GM19324 (cell line): ENCODE measurements around the gene ZBTB7A.
"Not testable (repeated sequence)": the region's sequence is repeated elsewhere in the genome, so short reads cannot be mapped to it uniquely, and the experiment has no call there.

Experiments
- ATAC-seq: cut with Tn5 transposase; IDR thresholded peaks from one replicate; pipeline ENCODE4 v1.9.1; 2021; ENCODE audit warnings: mild to moderate bottlenecking, moderate library complexity; ENCODE audit not compliant: unreplicated experiment, low FRiP score

Gene ZBTB7A

DNA sequence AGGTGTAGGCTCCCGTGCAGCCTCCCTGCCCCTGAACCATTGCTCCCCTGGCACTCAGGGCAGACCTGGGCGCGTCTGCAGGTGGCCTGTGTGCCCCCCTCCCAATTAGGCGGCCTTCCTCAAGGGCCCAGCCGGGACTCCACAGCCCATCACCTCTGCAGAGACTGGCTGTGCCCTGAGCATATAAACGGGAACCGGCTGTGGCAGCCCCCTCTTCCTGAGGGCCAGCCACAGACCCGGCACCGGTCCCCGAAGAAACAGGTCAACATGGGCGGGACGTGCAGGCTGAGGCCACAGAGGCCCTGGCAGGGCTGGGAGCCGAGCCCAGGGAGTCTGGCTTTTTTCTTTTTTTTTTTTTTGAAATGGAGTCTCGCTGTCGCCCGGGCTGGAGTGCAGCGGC, 47.1 kb downstream of the ZBTB7A start:
- no peak for ATAC-seq

DNA sequence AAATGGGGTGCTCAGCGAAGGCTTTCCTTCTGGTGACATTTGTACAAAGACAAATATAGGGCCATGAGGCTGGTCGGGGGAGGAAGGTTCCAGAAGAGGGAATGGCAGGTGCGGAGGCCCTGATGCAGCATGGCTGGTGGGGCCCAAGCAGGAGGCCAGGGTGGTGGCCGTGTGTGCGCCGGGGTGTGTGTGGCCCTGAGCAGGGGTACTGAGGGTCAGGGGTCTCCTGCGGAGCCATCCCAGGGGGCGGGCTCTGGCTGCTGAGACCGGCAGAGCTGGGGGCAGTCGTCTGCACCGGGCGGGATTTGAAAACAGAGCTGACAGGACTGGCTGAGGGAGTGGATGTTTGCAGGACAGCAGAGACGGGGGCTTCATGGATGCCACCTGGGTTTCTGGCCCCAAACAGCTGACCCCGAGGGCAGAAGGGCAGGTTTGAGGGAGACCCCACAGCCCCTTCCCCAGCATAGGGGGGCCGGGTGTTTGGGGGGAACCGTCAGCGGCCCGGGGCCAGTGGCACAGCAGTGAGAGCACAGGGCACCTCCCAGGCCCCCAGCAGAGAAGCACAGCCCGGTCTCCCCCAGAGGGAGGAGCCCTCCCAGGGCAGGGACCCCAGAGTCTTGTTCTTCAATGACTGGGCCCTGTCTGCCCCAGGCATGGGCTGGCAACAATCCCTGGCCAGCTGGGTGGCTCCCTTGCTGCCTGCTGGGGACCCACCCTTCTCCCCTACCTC, 47.8 kb downstream of the ZBTB7A start:
- no peak for ATAC-seq

DNA sequence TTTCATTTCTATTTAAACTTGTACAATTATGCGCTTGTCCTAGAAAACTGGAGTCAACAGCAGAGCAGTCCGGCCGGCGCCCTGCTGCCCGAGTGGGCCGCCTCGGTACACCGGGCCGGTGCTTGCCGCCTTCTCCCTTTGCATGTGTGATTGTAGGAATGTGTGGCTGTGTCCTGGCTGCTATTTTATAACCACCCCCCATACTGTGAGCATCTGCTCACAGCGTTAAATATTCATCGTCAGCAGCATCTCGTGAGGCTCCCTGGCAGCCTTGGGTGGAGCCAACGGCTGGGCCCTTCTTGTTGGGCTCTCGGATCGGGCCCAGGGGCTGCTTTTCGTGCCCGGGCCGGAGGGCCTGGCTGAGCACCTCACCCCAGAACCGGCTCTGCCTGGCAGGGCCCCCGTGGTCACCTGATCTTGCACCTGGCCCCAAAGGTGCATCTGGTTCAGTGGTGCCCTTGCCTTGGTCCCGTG, 48.5 kb downstream of the ZBTB7A start:
- ATAC-seq, result no peak

DNA sequence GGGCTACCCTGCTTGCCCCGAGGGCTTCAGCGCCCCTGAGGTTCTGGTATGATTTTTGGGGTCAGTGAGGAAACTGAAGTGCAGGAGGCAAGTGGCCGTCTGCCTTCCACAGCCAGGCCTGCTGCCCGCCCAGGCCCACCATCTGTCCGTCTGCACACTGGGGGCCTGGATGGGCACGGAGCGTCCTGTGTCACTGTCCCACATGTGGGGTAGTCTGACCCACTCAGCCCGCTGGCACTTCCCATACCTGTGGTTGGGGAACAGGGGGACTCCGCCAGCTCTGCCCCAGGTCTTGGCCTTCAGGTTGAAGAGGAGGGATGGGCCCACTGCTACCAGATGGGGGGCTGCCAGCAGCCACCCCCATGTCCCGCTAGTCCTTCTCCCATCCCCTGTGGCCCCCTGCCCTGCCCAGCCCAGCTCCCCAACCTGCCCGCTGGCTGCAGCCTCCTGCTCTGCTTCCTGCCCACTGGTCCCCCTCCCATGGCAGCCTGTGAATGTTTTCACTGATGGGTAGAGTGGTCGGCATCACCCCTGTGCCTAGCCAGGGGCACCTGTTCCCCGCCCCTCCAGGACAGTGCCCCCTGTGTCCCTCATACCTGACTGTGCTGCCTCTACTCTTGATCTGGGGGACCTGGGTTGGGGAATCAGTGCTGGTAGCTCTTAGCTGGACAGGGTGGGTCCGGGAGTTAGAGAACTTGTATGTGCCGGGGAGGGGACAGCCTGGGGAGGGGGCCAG, 49.6 kb downstream of the ZBTB7A start:
- no peak for ATAC-seq

DNA sequence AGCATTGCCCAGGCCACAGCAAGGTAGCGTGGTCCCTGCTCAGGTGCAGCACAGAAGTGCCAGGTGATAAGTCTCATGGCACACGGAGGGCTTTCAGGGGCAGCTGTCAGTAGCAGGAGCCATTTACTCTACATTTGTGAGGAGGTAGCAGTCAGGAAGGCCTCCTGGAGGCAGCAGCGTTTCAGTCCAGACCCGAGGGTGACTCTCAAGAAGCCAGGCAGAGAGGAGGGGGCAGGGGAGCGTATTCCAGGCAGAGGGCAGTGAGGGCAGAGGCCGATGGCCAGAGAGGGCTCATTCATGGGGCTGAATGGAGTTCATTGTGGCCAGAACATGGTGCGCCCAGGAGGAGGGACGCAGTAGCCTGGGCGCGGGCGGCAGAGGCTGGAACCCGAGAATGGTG, 50.2 kb downstream of the ZBTB7A start:
- no peak for ATAC-seq

DNA sequence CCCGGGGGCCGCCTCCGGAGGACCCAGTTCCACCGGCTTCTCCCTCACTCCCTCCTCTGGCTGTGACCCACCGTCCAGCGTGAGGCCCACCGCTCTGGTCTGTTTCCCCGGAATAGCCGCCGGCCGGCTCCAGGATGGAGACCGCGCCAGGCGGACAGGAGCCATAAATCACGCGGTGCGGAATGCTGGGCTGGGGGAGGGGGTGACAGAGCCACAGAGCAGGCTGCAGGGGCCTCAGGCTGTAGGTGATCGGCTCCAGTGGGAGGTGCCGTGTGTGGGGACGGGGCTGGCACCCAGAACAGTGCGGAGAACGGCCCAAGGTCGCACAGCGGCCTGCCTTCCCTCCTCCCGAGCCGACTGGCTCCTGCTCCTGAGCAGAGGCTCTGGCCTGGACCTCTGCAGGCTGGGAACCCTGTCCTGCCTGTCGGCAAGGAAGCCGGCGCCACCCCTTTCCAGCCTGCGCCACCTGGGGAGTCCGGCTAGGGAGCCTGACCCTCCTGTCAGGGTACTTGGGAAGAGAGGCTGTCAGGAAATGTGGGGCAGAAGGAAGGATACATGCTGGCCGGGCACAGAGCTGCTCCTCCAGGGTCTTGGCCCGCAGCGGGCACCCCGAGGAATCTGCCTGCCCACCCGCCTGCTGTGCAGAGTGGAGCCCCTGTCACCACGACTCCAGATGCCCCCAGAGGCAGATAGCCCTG, 50.8 kb downstream of the ZBTB7A start:
- no peak for ATAC-seq

DNA sequence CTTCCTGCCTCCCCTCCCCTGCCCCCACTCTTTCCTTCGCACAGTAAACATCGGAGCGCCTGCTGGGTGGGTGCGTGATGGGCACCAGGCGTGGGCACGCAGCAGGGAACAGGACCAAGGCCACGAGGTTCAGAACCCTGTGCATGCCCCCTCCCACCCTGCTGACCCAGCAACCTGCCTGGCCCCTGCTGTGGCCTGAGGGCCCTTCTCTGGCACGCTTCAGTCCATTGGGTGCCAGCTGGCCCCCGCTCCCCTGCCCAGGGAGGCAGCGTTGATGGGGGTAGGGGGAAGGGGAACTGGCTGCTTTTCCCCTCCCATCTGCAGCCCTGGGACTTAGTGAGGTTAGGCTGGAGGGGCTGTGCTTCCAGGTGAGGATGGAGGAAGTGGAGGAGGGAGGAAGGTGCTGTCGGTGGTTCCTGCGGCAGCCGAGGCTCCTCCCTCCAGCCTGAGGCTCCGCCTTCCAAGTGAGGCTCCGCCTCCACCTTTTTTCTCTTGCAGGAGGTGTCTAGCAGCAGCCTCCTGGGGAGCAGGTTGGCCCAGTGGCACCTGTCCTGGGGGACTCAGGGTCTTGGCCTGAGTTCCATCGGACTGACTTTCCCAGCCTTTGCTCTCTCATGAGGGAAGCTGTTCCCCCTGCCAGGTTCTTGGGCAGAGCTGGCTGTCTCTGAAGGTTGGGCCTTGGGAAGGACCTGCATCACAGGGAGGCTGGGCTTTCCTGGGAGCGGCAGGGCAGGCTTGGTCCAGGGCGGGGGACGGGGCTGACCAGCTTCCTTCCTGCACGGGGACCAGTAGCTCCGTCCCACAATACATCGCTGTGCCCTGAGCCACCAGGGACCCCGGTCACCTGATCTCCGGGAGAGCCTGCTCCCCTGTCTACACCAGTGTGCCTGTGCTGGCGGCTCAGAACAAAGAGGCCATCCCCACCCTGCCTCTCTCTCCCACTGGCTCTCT, 51.9 kb downstream of the ZBTB7A start:
- ATAC-seq, result no peak

DNA sequence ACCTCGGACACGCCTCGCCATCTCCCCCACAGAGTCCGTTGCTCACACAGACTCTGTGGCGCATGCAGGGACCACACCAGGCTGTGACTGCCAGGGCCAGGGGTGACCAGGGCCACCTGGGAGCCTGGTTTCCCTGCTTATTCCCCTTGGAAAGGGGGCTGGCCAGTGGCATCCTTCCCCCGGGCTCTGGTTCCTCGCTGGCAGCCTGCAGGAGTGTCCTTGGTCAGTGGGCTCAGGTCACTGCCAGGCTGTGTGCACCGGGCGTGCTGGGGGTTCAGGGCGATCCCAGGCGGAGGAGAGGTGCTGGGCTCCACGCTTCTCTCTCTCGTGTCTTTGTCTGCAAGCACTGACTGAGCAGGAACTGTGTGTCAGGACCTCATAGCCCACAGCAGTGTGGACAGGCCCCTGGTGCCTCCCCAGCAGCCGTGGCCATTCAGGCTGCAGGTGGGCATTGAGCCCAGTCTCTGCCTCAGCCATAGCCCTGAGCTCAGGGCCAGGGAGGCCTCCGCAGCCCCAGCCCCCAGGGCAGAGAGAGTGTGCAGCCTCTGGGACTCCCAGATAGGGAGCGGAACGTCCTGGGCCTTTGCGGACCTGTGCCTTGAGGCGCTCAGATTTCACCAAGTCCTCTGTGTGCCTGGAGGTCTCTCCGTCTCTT, 52.7 kb downstream of the ZBTB7A start:
- no peak for ATAC-seq

DNA sequence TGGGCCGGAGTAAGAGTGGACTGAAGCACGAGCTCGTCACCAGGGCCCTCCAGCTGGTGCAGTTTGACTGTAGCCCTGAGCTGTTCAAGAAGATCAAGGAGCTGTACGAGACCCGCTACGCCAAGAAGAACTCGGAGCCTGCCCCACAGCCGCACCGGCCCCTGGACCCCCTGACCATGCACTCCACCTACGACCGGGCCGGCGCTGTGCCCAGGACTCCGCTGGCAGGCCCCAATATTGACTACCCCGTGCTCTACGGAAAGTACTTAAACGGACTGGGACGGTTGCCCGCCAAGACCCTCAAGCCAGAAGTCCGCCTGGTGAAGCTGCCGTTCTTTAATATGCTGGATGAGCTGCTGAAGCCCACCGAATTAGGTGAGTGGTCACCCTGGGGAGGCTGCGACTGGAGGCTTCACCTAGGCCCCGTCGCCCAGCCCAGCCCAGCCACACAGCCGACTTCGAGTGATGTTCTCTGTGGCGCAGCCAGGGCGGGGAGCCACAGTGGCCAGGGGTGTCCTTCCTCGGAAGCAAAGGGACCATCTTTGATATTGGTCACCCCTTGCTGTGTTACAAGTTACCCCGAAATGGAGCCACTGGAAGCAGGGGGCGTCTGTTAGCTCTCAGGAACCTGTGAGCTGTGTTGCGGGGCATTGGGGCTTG, 53.6 kb downstream of the ZBTB7A start:
- no peak for ATAC-seq

DNA sequence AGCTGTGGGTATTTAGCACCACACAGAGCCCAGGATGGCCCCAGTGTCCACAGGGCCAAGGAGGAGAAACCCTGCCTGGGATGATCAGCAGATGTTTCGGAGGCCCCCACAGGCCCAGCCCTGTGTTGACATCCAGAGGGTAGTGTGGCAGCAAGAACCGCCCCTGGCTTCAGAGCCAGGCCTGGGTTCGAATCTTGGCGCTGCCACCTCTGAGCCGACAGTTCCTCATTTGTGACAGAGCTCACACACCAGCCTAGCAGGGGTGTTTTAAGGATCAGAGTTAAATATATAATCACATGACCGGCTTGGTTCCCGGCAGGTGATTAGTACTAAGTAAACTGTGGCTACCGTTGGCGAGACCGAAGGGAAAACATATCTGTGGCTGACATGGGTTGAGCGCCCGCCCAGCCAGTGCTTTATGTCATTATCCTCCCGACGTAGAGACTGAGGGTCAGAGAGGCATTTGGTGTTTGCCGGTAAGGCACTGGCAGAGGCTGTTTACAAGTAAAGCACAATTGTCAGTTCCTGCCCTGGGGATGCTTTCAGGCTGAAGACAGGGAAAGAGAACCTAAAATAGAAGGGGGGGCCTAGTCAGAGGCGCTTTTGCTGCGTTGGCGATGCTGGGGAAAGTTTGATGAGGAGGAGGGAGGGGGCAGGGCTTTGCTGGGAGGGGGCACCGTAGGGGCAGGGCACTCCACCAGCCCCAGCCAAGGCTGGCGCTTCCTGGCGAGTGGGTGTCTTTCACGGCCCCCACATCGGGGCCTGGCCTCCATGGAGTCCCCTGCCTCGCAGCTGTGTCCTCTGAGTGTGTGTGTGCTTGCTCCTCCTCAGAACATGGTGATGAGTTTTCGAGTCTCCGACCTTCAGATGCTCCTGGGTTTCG, 54.4 kb downstream of the ZBTB7A start:
- no peak for ATAC-seq

DNA sequence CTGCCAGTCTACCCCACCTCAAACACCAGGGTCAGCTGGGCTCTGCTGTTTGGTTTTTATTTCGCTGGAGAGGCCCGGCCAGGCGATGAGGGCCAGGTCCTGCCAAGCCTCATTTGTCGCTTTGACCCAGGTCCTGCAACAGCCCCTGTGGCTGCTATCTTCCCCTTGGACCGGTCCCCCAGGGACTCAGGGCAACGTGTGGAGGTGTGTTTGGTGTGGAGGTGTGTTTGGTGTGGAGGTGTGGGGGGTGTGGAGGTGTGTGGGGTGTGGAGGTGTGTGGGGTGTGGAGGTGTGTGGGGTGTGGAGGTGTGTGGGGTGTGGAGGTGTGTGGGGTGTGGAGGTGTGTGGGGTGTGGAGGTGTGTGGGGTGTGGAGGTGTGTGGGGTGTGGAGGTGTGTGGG, 55.3 kb downstream of the ZBTB7A start:
- ATAC-seq, result not testable (repeated sequence)

DNA sequence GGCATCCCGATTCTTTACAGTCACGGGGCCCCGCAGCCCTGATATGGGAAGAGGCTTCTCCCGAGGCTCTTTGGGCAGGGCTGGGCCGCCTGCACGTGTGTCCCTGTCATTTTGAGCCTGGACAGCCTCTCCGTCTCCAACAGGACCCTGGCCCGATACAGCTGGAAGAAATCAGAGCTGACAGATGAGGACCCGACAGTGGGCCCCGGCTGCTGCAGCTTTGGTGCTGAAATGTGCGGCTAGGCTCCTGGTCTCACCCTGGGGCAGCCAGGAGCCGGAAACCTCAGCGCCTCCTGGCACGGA, 55.9 kb downstream of the ZBTB7A start:
- ATAC-seq, result no peak

DNA sequence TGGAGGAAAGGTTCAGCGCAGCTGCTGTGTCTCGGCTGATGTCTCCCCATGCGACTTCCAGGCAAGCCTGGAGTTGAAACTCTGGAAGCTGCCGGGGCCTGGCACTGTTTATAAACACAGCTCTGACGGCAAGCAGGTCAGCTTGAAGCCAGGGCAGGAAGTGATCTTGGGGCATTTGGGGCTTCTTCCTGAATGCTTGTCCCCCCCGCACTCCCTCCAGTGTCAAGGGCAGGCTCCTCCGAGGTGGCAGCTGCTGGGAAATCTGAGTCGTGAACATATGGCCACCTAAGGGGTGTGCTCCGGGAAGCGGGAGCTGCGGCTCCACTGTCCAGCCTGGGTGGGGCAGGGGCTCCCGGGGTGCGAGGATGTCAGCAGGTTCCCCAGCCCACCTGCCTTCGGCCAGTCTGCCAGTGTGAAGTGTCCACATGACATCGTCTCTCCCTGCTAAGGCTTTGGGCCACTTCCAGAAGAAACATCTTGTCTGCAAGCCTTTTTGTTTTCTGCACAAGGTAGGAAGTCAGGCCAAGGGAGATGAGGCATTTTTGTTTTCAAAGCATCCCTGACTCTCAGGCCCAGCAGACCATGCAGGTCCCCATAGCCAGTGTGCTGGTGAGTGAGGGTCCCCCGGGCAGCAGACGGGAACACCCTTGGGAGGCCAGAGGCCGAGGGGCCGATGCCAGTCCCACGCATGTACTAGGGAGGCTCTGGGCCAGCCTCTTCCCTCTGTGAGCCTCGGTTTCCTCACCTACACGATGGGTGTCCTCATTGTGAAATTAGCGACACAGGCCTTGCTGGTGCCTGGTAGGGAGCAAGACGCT, 56.5 kb downstream of the ZBTB7A start:
- ATAC-seq, result no peak

DNA sequence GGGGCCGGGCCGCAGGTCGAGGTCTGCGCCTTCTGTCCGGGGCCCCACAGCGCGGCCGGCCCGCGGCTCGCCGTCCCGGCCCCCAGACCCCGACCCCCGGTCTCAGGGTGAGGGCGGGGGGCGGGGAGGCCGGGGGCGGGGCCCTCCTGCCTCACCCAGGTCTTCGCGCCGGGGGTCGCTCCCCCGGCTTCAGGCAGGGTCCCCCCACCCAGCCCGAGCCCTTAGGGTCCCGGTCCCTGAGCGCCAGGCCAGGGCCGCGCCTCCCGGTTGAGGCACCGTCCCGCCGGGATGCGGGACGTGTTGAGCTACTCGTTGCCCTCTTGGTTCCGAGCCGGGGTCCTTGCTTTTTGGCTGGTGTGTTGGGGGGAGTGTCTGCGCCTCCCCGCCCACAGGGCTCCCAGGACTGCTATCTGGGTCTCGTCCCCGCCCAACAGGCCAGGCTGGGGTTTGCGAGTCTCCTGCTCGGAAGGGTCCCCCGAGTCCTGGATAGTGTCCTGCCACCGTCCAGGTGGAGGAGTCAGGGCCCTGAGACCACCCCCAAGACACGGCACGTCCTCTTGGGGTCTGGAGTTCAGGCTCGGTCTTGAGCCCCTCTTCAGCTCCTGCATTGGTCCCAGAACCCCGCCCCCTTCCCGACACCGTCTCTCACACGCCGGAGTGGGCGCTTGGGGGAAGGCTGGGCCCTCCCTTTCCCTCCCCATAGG, 58.7 kb downstream of the ZBTB7A start:
- ATAC-seq, result no peak

DNA sequence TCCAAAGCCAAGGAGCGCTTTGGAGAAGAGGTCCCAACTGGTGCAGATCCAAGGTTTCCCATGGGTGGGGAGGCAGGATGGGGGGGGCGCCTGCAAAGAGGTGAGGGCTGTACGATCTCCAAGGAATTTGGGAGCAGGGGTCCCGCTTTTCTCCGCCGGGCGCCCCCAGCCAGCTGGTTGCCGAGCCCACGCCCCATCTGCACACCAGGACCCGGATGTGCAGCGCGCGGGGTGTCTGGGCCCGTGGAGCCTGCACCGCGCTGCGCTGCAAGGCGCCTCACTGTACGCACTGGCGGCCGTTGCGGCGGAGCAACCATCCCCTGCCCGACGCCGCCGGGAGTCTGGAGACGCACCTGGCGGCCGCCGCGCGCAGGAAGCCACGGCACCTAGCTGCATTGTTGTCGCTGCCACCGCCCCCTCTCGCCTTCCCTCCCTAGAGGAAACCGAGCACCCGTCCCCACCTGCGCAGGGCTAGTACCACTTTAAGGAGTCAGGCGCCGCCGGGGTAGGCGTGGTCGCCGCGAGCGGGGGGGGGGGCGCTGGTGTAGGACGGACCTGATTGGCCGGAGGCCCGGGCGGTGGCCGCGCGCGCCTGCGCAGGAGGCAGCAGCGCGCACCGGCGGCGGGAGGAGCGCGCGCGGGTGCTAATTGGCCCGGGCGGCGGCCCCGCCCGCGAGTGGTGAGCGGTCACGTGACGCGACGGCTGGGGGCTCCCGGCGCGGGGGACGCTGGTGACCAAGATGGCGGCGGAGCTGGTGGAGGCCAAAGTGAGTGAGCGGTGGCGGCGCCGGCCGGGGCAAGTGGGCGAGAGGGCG, 59.5 kb downstream of the ZBTB7A start, which contains the start of gene PIAS4:
Gene PIAS4 (plus strand): TSS at position 716 of the 815 bp plus-strand sequence. CDS start 25 bp downstream, at position 741.
- ATAC-seq, result peak; percentile 95

DNA sequence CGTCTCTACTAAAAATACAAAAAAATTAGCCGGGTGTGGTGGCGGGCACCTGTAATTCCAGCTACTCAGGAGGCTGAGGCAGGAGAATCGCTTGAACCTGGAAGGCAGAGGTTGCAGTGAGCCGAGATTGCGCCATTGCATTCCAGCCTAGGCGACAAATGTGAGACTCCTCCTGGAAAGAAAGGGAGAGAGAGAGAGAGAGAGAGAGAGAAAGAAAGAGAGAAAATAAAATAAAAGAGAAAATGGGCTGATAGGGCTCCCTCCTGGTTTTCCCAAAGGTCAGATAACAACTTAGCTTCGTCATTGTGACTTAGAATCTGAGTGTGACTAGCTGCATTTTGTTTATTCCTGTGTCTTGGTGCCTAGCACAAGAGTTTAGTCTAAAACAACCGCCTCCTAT, 61.3 kb downstream of the ZBTB7A start:
- not testable (repeated sequence) for ATAC-seq
